Activated T-cell treated with anti-CD3 and anti-CD28 coated beads, Interleukin-2, amount 50 U/mL, for 24 hours (primary cell): ENCODE results near the gene BEX5.
"Not testable (repeated sequence)": the region's sequence is repeated elsewhere in the genome, so short reads cannot be mapped to it uniquely, and the experiment has no call there.

Experiments
- DNase-seq: peaks from one replicate; pipeline ENCODE4 v3.0.0-alpha.2; 2020
- H3K27ac Mint-ChIP-seq: 2 replicates; pipeline ENCODE4 v1.8.0; 2020; ENCODE audit warnings: mild to moderate bottlenecking, mixed read lengths
- H3K27me3 Mint-ChIP-seq: 2 replicates; pipeline ENCODE4 v1.8.0; 2020; ENCODE audit warnings: mixed read lengths
- H3K36me3 Mint-ChIP-seq: 2 replicates; pipeline ENCODE4 v1.8.0; 2020; ENCODE audit warnings: low read depth, mixed read lengths
- H3K4me1 Mint-ChIP-seq: 2 replicates; pipeline ENCODE4 v1.8.0; 2020; ENCODE audit warnings: low read depth, mixed read lengths
- H3K4me3 Mint-ChIP-seq: 2 replicates; pipeline ENCODE4 v1.8.0; 2020; ENCODE audit warnings: mild to moderate bottlenecking, moderate library complexity, mixed read lengths
- H3K9me3 Mint-ChIP-seq: 2 replicates; pipeline ENCODE4 v1.8.0; 2020; ENCODE audit warnings: mixed read lengths

Gene BEX5

DNA sequence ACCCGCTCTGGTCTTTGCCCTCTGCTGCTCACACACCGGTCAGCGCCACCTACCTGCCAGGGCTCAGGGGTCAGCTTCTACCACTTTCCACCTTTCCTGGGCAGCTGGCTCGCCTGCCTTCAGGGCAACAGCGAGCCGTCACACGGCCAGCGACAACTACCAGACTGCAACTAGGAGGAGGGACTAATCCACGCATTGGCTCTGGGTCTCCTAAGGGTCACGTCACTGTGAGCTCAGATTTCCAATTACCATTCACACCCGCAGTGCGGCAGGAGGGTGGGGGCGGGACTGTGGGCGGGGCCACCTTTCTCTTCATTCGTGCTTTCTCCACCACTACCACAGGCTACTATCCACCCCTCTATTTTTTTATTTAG is at the start of gene BEX5:
Gene BEX5 (minus strand): TSS at position 172 of the 374 bp plus-strand sequence. CDS start 1,712 bp downstream, outside the sequence.
- Mint-ChIP-seq H3K9me3 (no peaks in the 10 kb centered on the region), H3K27me3 (peaks cover 40% of the 10 kb centered on the region)

DNA sequence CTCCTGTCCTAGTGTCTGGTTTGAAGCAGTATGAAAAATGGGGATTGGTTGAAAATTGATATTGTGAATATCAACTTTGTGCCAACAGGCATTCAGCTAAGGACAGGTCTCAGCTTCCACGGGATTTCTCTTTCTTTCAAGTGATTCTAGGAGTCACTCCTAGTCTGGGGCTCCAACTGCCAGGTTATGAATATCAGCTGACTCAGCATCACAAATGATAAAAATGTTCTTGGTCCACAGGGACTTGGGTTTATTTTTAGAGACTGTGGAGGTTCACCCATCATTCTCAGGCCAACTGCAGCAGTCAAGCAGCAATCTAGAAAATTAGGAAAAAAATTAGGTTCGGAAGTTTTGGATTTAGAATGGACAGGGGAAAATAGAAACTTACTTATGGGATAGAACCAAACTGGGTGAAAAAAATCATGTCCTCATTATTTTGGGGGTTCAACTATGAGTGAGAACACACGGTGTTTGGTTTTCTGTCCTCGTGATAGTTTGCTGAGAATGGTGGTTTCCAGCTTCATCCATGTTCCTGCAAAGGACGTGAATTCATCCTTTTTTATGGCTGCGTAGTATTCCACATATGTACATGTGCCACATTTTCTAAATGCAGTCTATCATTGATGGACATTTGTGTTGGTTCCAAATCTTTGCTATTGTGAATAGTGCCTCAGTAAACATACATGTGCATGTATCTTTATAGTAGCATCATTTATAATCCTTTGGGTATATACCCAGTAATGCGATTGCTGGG is 30.4 kb upstream of the BEX5 start:
- Mint-ChIP-seq H3K4me1 (no peaks in the 10 kb centered on the region), H3K36me3 (no peaks in the 10 kb centered on the region), H3K27me3 (peaks cover 12% of the 10 kb centered on the region), H3K27ac (no peak overlapping the region), H3K4me3 (no peak overlapping the region), H3K9me3 (peaks cover 7% of the 10 kb centered on the region)
- DNase-seq, result no peak

More for the DNA sequence above, at the start of gene BEX5:
- DNase-seq, result peak; percentile 65
- Mint-ChIP-seq H3K36me3 (no peaks in the 10 kb centered on the region), H3K4me3 (peak within 1 kb of the TSS; percentile 86), H3K4me1 (peaks cover 19% of the 10 kb centered on the region), H3K27ac (peak within 1 kb of the TSS; percentile 87)

DNA sequence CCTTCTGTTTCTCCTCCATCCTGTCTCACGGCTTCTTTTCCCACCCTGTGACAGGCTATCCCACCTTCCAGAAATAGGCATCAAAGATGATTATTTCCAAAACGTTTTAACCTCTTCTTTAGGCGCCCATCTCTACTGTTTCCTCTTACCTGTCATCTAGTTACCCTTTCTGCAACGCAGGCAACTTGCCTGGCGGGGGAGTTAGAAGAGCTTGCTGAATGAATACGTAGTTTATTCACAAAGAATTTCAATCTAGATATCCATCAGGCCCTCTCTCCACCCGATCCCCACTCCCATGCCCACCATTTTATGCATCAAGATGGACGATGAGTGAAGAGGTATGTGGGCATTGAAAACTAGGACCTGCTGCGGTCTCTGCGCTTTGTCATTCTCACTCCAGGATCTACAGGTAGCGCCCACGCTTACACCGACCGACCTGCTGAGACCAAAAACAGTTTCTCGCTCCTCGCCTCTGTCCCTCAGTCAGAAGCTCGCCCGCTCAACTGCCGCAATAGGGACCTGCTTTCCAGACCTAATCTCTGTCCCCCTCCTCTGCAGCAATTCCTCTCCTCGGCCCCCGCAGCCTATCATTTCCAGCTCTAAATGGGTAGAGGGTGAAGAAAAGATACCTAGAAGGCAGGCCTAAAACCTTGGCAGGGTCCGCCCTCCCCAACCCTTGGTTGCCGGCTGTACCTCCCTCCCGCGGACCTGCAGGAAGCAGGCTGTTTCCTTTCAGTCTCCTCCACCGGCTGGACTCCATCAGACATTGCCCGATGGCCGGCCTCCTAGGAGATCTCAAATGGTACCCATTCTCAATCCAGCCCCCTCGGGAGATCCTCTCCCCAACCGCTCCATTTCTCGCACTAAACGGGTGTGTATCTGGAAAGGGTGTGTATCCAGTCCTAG is 624 bp downstream of the BEX5 start:
- peak overlapping the region; percentile 86 for H3K4me3 Mint-ChIP-seq
- peak overlapping the region; percentile 87 for H3K27ac Mint-ChIP-seq
- no peak for DNase-seq
- H3K27me3 Mint-ChIP-seq, result peaks cover 38% of the 10 kb centered on the region
- H3K4me1 Mint-ChIP-seq, result peaks cover 19% of the 10 kb centered on the region
- no peaks in the 10 kb centered on the region for H3K9me3 Mint-ChIP-seq
- no peaks in the 10 kb centered on the region for H3K36me3 Mint-ChIP-seq

DNA sequence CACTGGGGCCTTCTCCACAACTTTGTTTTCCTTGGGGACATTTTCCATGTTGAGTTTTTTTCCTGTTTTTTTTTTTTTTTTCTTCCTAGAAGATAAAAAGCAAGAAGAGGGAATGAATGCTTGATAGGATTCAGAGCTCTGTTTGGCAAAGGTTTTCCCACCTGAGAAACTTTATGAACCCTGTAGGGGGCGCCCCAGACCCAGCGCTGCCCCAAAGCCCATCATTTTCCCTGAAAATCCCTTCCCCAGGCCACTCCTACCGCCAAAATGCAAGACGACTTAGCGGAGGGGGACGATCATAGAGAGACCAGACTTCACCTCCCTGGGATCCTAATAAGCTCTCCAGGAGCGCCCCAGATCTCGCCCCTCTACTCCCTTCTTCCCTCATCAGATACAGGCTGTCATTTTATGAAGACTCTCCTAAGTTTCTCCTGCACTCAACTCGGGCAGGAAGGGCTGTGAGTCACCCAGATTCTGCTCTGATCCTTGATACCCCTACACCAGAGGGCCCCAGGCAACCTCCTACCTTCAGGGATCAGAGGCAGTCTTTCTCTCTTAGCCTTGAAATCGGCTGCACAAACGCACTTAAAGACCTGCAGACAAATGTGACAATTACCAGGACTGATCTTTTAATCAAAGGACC is 1.4 kb downstream of the BEX5 start:
- H3K9me3 Mint-ChIP-seq, result no peaks in the 10 kb centered on the region
- peaks cover 38% of the 10 kb centered on the region for H3K27me3 Mint-ChIP-seq
- H3K4me1 Mint-ChIP-seq, result peaks cover 19% of the 10 kb centered on the region
- no peak for DNase-seq
- H3K36me3 Mint-ChIP-seq, result no peaks in the 10 kb centered on the region
- H3K4me3 Mint-ChIP-seq, result peak overlapping the region; percentile 86
- no peak overlapping the region for H3K27ac Mint-ChIP-seq

DNA sequence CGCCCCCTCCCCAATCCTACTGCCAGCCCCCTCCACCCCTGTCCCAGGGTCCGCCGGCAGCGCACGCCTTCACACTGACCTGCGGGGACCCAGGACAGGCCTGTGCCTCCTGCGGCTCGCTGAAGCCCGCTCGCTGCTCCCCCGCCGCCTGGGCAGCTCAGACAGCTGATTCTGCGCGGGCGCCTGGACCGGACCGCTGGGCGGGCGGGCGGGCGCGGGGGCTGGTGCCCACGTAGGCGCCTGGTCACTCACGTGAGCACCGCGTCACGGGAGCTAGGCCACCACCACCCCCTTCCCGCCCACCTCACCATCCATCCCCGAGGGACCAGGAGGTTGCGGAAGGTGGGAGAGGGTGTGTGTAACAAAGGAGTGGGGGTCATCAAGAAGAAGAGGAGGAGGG is 13.5 kb downstream of the BEX5 start, which contains the start of gene TCEAL6:
Gene TCEAL6 (minus strand): TSS at position 208 of the 400 bp plus-strand sequence.
- not testable (repeated sequence) for H3K4me1 Mint-ChIP-seq, H3K27ac Mint-ChIP-seq, DNase-seq, H3K36me3 Mint-ChIP-seq, H3K4me3 Mint-ChIP-seq, H3K9me3 Mint-ChIP-seq
- H3K27me3 Mint-ChIP-seq, result peaks cover 56% of the 10 kb centered on the region

DNA sequence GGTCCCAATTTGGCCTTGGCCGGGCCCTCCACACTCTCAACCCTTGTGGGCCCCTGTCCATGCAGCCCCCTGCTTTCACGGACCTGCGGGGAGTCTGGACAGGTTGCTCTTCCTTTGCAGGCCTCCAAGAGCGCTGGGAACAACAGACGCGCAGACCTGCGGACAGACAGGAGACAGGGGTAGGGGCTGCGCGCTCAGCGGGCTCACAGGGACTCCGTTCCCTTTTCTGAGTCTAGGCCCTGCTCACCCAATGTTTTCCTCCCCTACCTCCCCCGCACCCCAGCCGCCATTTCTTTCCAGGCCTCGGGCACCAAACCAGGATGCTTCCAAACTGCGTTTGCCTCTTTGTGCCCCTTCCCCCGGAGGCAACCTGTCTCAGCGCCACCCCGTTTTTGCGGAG is 14.1 kb downstream of the BEX5 start:
- not testable (repeated sequence) for H3K4me3 Mint-ChIP-seq, H3K36me3 Mint-ChIP-seq, H3K4me1 Mint-ChIP-seq, H3K9me3 Mint-ChIP-seq, DNase-seq, H3K27ac Mint-ChIP-seq
- peaks cover 60% of the 10 kb centered on the region for H3K27me3 Mint-ChIP-seq

DNA sequence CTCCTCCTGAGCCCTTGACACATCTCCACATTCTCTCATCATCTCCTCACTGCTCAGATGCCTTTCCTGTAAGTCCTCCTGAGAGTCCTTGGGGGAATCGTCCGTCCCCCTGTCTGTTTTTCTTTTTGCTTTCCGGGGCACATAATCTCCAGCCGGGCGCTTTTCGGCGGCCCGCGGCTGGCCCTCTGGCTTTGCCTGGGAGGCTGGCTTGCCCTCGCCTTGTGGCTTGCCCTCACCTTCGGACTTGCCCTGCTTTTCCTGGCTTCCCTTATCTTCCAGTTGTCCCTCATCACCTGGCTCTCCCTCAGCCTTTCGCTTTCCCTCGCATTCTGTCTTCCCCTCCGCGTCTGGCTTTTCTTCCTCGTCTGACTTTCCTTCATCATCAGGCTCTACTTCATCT is 14.9 kb downstream of the BEX5 start:
- not testable (repeated sequence) for H3K4me3 Mint-ChIP-seq, H3K27ac Mint-ChIP-seq, H3K36me3 Mint-ChIP-seq, DNase-seq, H3K9me3 Mint-ChIP-seq, H3K4me1 Mint-ChIP-seq
- peaks cover 64% of the 10 kb centered on the region for H3K27me3 Mint-ChIP-seq

DNA sequence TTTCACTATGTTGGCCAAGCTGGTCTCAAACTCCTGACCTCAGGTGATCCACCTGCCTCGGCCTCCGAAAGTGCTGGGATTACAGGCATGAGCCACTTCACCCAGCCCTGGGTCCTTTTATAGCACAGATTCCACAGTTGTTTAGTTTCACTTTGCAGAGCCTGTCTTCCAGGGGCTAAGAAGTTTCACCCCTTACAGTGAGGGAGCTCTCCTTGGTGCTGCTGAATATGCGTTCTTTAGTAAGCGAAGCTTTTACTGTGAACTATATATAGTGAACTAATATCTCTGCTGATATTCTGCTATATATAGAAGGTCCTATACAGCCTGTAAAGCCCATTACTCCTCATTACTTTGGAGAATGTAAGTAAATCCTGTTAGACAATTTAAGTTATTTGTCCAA is 17.7 kb downstream of the BEX5 start:
- Mint-ChIP-seq H3K27me3 (peaks cover 57% of the 10 kb centered on the region), H3K36me3 (no peaks in the 10 kb centered on the region), H3K9me3 (no peaks in the 10 kb centered on the region), H3K27ac (no peak overlapping the region), H3K4me3 (no peak overlapping the region), H3K4me1 (peaks cover 2% of the 10 kb centered on the region)
- DNase-seq, result no peak

DNA sequence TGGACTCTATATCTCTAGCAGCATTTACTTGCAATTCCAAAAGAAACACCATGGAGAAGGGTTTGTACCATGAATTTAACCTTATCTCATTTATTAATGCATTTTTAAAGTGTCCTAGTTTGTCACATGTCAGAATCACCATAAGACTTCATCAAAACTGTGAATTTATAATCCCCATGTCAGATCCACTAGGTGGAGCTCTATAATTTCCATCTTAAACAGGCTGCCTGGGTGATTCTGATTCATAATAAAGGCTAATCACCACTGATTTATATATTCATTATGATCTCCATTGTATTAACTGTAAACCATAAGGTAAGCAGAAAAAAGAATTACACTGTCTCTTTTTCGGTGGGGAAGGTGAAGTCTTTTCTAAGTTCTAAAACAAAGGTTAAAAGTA is 26.3 kb downstream of the BEX5 start:
- no peaks in the 10 kb centered on the region for H3K36me3 Mint-ChIP-seq
- DNase-seq, result no peak
- no peaks in the 10 kb centered on the region for H3K9me3 Mint-ChIP-seq
- peaks cover 69% of the 10 kb centered on the region for H3K27me3 Mint-ChIP-seq
- H3K27ac Mint-ChIP-seq, result no peak overlapping the region
- peaks cover 5% of the 10 kb centered on the region for H3K4me1 Mint-ChIP-seq
- H3K4me3 Mint-ChIP-seq, result no peak overlapping the region

DNA sequence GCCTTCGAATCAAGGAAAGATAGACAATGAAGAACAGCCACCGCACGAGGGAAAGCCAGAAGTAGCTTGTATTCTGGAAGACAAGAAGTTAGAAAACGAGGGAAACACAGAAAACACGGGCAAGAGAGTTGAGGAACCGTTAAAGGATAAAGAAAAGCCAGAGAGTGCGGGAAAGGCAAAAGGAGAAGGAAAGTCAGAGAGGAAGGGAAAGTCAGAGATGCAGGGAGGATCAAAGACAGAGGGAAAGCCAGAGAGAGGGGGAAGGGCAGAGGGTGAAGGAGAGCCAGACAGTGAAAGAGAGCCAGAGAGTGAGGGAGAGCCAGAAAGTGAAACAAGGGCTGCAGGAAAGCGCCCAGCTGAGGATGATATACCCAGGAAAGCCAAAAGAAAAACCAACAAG is 28.9 kb downstream of the BEX5 start:
- H3K9me3 Mint-ChIP-seq, result no peaks in the 10 kb centered on the region
- H3K36me3 Mint-ChIP-seq, result no peaks in the 10 kb centered on the region
- peaks cover 5% of the 10 kb centered on the region for H3K4me1 Mint-ChIP-seq
- H3K27ac Mint-ChIP-seq, result no peak overlapping the region
- H3K4me3 Mint-ChIP-seq, result no peak overlapping the region
- no peak for DNase-seq
- peaks cover 73% of the 10 kb centered on the region for H3K27me3 Mint-ChIP-seq

DNA sequence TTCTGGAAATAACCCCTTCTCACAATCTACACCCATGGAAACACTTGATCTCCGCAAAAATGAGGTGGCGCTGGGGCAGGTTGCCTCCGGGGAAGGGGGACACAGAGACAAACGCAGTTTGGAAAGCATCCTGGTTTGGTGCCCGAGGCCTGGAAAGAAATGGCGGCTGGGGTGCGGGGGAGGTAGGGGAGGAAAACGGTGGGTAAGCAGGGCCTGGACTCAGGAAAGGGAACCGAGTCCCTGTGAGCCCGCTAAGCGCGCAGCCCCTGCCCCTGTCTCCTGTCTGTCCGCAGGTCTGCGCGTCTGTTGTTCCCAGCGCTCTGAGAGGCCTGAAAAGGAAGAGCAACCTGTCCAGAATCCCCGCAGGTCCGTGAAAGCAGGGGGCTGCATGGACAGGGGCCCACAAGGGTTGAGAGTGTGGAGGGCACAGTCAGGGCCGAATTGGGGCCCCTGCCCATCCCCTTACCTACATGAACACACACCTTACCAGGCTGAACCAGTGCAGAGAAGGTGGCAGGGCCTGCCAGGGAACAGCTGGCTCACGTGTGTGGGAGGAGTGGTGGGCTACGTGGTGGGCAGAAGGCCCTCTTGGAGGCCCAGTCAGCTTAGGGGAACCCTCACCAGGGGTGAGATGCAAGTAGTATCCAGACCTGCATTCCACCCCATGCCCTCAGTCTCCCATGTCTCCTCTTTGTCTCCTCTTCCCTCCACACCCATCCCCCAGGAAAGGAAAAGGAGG is 29.5 kb downstream of the BEX5 start:
- not testable (repeated sequence) for H3K4me3 Mint-ChIP-seq, H3K4me1 Mint-ChIP-seq, H3K27ac Mint-ChIP-seq, H3K36me3 Mint-ChIP-seq, DNase-seq, H3K9me3 Mint-ChIP-seq
- peaks cover 68% of the 10 kb centered on the region for H3K27me3 Mint-ChIP-seq

DNA sequence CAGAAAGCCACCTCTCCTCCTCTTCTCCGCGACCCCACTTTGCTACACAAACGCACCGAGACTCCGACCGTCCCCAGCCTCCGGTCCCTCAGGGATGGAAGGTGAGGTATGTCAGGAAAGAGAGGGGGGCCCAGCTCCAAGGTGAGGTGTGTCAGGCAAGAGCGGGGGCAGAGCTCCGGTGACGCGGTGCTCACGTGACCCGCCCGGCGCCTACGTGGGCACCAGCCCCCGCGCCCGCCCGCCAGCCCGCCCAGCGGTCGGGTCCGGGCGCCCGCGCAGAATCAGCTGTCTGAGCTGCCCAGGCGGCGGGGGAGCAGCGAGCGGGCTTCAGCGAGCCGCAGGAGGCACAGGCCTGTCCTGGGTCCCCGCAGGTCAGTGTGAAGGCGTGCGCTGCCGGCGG is 30.3 kb downstream of the BEX5 start, which contains the start of gene TCEAL2:
Gene TCEAL2 (plus strand): TSS at position 244 of the 400 bp plus-strand sequence. CDS start 1,152 bp downstream, outside the sequence.
- not testable (repeated sequence) for DNase-seq, H3K9me3 Mint-ChIP-seq, H3K4me1 Mint-ChIP-seq, H3K36me3 Mint-ChIP-seq, H3K27ac Mint-ChIP-seq
- H3K4me3 Mint-ChIP-seq, result peak within 1 kb of the TSS; percentile 52
- peaks cover 71% of the 10 kb centered on the region for H3K27me3 Mint-ChIP-seq

DNA sequence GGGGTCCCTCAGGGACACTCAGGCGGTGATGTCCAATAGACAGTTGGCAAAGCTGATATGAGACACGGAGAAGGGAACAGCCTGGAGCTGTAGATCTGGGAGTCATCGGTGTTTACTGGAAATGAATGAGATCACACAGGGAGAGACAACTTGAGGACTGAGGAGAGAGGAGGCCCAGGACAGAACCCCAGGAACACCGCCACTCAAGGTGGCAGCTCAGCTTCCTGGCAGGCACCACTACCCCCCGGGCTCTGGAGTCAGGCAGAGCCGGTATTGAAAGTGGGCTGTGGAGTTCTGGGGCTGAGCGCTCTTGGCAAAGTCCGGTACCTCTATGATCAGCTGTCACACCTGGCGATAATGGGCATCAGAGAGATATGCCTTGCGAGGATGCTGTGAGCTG is 30.8 kb downstream of the BEX5 start:
- H3K36me3 Mint-ChIP-seq, H3K9me3 Mint-ChIP-seq, H3K4me1 Mint-ChIP-seq, H3K27ac Mint-ChIP-seq, DNase-seq: not testable (repeated sequence)
- Mint-ChIP-seq H3K27me3 (peaks cover 69% of the 10 kb centered on the region), H3K4me3 (peak overlapping the region; percentile 52)

DNA sequence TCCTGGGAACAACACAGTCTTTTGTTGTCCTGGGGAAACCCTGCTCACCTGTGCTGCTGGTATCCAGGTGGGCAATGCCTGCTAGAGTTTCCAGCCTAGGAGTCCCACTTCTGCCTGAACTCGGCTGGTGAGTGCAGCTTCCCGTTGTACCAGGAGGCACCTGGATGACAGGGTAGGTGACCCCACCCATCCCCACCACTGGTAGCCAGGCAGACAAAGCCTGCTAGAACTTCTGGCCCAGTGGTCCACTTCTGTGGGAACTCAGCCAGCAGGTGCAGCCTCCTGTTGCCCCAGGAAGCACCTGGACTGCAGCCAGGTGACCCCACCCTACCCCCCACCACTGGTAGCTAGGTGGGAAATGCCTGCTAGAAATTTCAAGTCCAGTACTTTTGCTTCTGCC is 40.0 kb downstream of the BEX5 start:
- no peak overlapping the region for H3K27ac Mint-ChIP-seq

More for the DNA sequence above, 40.0 kb downstream of the BEX5 start:
- H3K4me1 Mint-ChIP-seq, result no peaks in the 10 kb centered on the region
- H3K4me3 Mint-ChIP-seq, result no peak overlapping the region
- peaks cover 60% of the 10 kb centered on the region for H3K27me3 Mint-ChIP-seq
- DNase-seq, result no peak
- H3K36me3 Mint-ChIP-seq, result no peaks in the 10 kb centered on the region
- H3K9me3 Mint-ChIP-seq, result no peaks in the 10 kb centered on the region
